GM12875 (cell line): ENCODE measurements around the gene PHF21B.
"Not testable (repeated sequence)": the region's sequence is repeated elsewhere in the genome, so short reads cannot be mapped to it uniquely, and the experiment has no call there.

Experiments
- H3K4me3 ChIP-seq: one replicate; pipeline ENCODE4 v1.5.1; 2011; ENCODE audit warnings: low read depth, low read length, control low read depth
- TF ChIP-seq, protein P1 (sequence below): IDR thresholded peaks from 2 replicates; pipeline ENCODE4 v1.5.1; 2011; ENCODE audit warnings: low read depth, mild to moderate bottlenecking, control low read depth, inconsistent platforms, low read length, moderate library complexity, borderline replicate concordance; ENCODE audit not compliant: insufficient read depth

Gene PHF21B

GRCh38 chr22:44855855-44856254 lies 153.9 kb downstream of the PHF21B start:
- TF ChIP-seq, protein P1, sequence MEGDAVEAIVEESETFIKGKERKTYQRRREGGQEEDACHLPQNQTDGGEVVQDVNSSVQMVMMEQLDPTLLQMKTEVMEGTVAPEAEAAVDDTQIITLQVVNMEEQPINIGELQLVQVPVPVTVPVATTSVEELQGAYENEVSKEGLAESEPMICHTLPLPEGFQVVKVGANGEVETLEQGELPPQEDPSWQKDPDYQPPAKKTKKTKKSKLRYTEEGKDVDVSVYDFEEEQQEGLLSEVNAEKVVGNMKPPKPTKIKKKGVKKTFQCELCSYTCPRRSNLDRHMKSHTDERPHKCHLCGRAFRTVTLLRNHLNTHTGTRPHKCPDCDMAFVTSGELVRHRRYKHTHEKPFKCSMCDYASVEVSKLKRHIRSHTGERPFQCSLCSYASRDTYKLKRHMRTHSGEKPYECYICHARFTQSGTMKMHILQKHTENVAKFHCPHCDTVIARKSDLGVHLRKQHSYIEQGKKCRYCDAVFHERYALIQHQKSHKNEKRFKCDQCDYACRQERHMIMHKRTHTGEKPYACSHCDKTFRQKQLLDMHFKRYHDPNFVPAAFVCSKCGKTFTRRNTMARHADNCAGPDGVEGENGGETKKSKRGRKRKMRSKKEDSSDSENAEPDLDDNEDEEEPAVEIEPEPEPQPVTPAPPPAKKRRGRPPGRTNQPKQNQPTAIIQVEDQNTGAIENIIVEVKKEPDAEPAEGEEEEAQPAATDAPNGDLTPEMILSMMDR, result no peak
- H3K4me3 ChIP-seq, result no peak overlapping the region

- not testable (repeated sequence) for H3K4me3 ChIP-seq
Measured at GRCh38 chr22:44854641-44855040, 155.2 kb downstream of the PHF21B start.

GRCh38 chr22:44850946-44851345 lies 158.9 kb downstream of the PHF21B start:
- TF ChIP-seq, protein P1, result no peak
- H3K4me3 ChIP-seq, result no peak overlapping the region

- TF ChIP-seq, protein P1, result no peak
- no peak overlapping the region for H3K4me3 ChIP-seq
Measured at GRCh38 chr22:44848791-44849420, 160.9 kb downstream of the PHF21B start.

- TF ChIP-seq, protein P1, result no peak
- no peak overlapping the region for H3K4me3 ChIP-seq
Measured at GRCh38 chr22:44848296-44848741, 161.5 kb downstream of the PHF21B start.

DNA sequence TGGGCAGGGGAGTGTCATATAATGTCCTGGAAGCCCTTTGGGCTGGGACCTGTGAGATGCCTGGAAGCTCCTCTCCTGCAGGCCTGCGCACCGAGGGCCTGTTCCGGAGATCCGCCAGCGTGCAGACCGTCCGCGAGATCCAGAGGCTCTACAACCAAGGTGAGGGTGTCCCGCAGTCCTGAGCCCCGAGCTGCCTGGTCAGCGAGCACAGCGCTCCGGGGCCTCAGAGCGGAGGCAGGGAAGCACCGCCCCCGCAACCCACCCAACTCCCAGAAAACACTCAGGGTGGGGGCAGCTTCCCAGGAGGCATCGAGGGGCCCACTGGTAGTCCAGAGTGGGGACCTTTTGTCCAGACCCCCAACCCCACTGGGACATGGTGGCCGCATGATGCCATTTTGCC lies 161.9 kb downstream of the PHF21B start:
- TF ChIP-seq, protein P1, result no peak
- H3K4me3 ChIP-seq, result no peak overlapping the region

- TF ChIP-seq, protein P1, result no peak
- no peak overlapping the region for H3K4me3 ChIP-seq
Measured at GRCh38 chr22:44847380-44847779, 162.4 kb downstream of the PHF21B start.
